CD1c-positive myeloid dendritic cell (primary cell): ENCODE data around the gene BICDL1.
"Not testable (repeated sequence)": the region's sequence is repeated elsewhere in the genome, so short reads cannot be mapped to it uniquely, and the experiment has no call there.

Experiments
- DNase-seq: peaks from one replicate; pipeline ENCODE4 v3.0.0-alpha.2; 2016; ENCODE audit errors: extremely low spot score

The BICDL1 gene

GRCh38 chr12:119988472-119989360, at the start of gene BICDL1:
Gene BICDL1 (plus strand): TSS chr12:119989236. CDS start chr12:119989869, 633 bp downstream.
- DNase-seq, result peak; percentile 85

- no peak for DNase-seq
Measured at GRCh38 chr12:119940897-119941296, 48.1 kb upstream of the BICDL1 start.

- DNase-seq, result no peak
Measured at GRCh38 chr12:119942386-119942785, 46.6 kb upstream of the BICDL1 start.

GRCh38 chr12:119946213-119946612, 42.8 kb upstream of the BICDL1 start:
- no peak for DNase-seq

- DNase-seq, result no peak
Measured at GRCh38 chr12:119949145-119949544, 39.9 kb upstream of the BICDL1 start.

GRCh38 chr12:119949594-119949993, 39.4 kb upstream of the BICDL1 start:
- no peak for DNase-seq

GRCh38 chr12:119956047-119956446, 33.0 kb upstream of the BICDL1 start:
- no peak for DNase-seq

- DNase-seq, result no peak
Measured at GRCh38 chr12:119957135-119957534, 31.9 kb upstream of the BICDL1 start.

- no peak for DNase-seq
Measured at GRCh38 chr12:119959435-119959834, 29.6 kb upstream of the BICDL1 start.

- DNase-seq, result no peak
Measured at GRCh38 chr12:119964123-119964522, 24.9 kb upstream of the BICDL1 start.

GRCh38 chr12:119964929-119965328, 24.1 kb upstream of the BICDL1 start:
- no peak for DNase-seq

GRCh38 chr12:119980242-119980641, 8.8 kb upstream of the BICDL1 start:
- DNase-seq, result no peak

GRCh38 chr12:119980702-119981101, 8.3 kb upstream of the BICDL1 start:
- DNase-seq, result not testable (repeated sequence)

GRCh38 chr12:119989361-119989730, 310 bp downstream of the BICDL1 start:
- no peak for DNase-seq

GRCh38 chr12:119989731-119990381, 820 bp downstream of the BICDL1 start:
- peak; percentile 82 for DNase-seq

- peak; percentile 14 for DNase-seq
Measured at GRCh38 chr12:119990382-119990874, 1.4 kb downstream of the BICDL1 start.

GRCh38 chr12:119992129-119992705, 3.2 kb downstream of the BICDL1 start:
- DNase-seq, result no peak

- no peak for DNase-seq
Measured at GRCh38 chr12:119994892-119995658, 6.0 kb downstream of the BICDL1 start.

- no peak for DNase-seq
Measured at GRCh38 chr12:119996417-119996816, 7.4 kb downstream of the BICDL1 start.

GRCh38 chr12:119998471-119999245, 9.6 kb downstream of the BICDL1 start:
- DNase-seq, result no peak

- DNase-seq, result no peak
Measured at GRCh38 chr12:120000556-120000955, 11.5 kb downstream of the BICDL1 start.
